Measurements from ENCODE around the gene NKD1. TPM values are rescaled to one million over a fixed set of nuclear protein-coding genes. Genes with fewer than 3 reads are reported as not detected.

Gene NKD1
- polyA plus RNA-seq, 3 donors = 0.01 TPM; not detected in 2

GRCh38 chr16:50602126-50602525, 53.9 kb downstream of the NKD1 start:
- no peak overlapping the region for H3K9ac ChIP-seq (ENCODE audit: insufficient read depth, low read length, poor library complexity, severe bottlenecking)
- intact Hi-C loops (cut with micrococcal nuclease) = no loop called here
- H2AFZ ChIP-seq (ENCODE audit: insufficient read depth, low read depth, low read length, poor library complexity, severe bottlenecking) = no peak overlapping the region
- H3K79me2 ChIP-seq (ENCODE audit: insufficient read depth, low read length) = no peaks in the 10 kb centered on the region
- Mint-ChIP-seq H3K4me1 (no peaks in the 10 kb centered on the region), H3K27ac (peak overlapping the region in 1 of 7 donors; percentile 35), H3K27me3 (ENCODE audit: low read depth in 3 of 3) (peaks cover 2 to 5% (median 3%) of the 10 kb centered on the region in 3 donors), H3K9me3 (peaks cover 0 to 2% (median 0%) of the 10 kb centered on the region in 7 donors), H3K36me3 (no peaks in the 10 kb centered on the region), H3K4me3 (no peak overlapping the region)
- no peak for DNase-seq
- H3K36me3 ChIP-seq (replicated peaks in 1 of 2; ENCODE audit: control insufficient read depth in 1 of 2, insufficient read depth in 2 of 2, low read length in 2 of 2) = no peaks in the 10 kb centered on the region
- H3K4me2 ChIP-seq (replicated peaks; ENCODE audit: extremely low read depth, low read length, poor library complexity, severe bottlenecking) = no peak overlapping the region
- H3K27me3 ChIP-seq (ENCODE audit: control insufficient read depth in 2 of 2, insufficient read depth in 2 of 2, low read length in 2 of 2) = no peaks in the 10 kb centered on the region
- 100% methylated on average over 3 of the region's 5 CpGs for WGBS (ENCODE audit: insufficient coverage)
- TF ChIP-seq CTCF (IDR thresholded peaks at IDR 0.05) = no peak
- H3K4me1 ChIP-seq (ENCODE audit: control insufficient read depth in 1 of 2, insufficient read depth in 2 of 2, low read length in 2 of 2) = no peaks in the 10 kb centered on the region
- no peak overlapping the region for H3K27ac ChIP-seq (ENCODE audit: low read depth in 1 of 2, low read length in 2 of 2)
- H3K9me3 ChIP-seq (replicated peaks in 1 of 2; ENCODE audit: control insufficient read depth in 1 of 2, insufficient read depth in 1 of 2, low read length in 2 of 2) = no peaks in the 10 kb centered on the region
- H3K4me3 ChIP-seq (replicated peaks in 1 of 3; ENCODE audit: low read depth in 2 of 3, low read length in 3 of 3) = no peak overlapping the region
- no peaks in the 10 kb centered on the region for H4K20me1 ChIP-seq (ENCODE audit: insufficient read depth, low read length)

- Mint-ChIP-seq H3K4me3 (no peak overlapping the region), H3K36me3 (no peaks in the 10 kb centered on the region), H3K27ac (peak overlapping the region in 1 of 7 donors; percentile 62), H3K9me3 (peaks cover 0 to 2% (median 0%) of the 10 kb centered on the region in 7 donors), H3K27me3 (ENCODE audit: low read depth in 3 of 3) (peaks cover 2 to 5% (median 3%) of the 10 kb centered on the region in 3 donors), H3K4me1 (no peaks in the 10 kb centered on the region)
- Histone ChIP-seq H3K4me1 (ENCODE audit: control insufficient read depth in 1 of 2, insufficient read depth in 2 of 2, low read length in 2 of 2) (no peaks in the 10 kb centered on the region), H3K9me3 (replicated peaks in 1 of 2; ENCODE audit: control insufficient read depth in 1 of 2, insufficient read depth in 1 of 2, low read length in 2 of 2) (no peaks in the 10 kb centered on the region), H3K27me3 (ENCODE audit: control insufficient read depth in 2 of 2, insufficient read depth in 2 of 2, low read length in 2 of 2) (no peaks in the 10 kb centered on the region), H3K4me3 (replicated peaks in 1 of 3; ENCODE audit: low read depth in 2 of 3, low read length in 3 of 3) (no peak overlapping the region), H3K4me2 (replicated peaks; ENCODE audit: extremely low read depth, low read length, poor library complexity, severe bottlenecking) (no peak overlapping the region), H2AFZ (ENCODE audit: insufficient read depth, low read depth, low read length, poor library complexity, severe bottlenecking) (no peak overlapping the region), H4K20me1 (ENCODE audit: insufficient read depth, low read length) (no peaks in the 10 kb centered on the region), H3K79me2 (ENCODE audit: insufficient read depth, low read length) (no peaks in the 10 kb centered on the region), H3K27ac (ENCODE audit: low read depth in 1 of 2, low read length in 2 of 2) (no peak overlapping the region), H3K36me3 (replicated peaks in 1 of 2; ENCODE audit: control insufficient read depth in 1 of 2, insufficient read depth in 2 of 2, low read length in 2 of 2) (no peaks in the 10 kb centered on the region), H3K9ac (ENCODE audit: insufficient read depth, low read length, poor library complexity, severe bottlenecking) (no peak overlapping the region)
- TF ChIP-seq CTCF (IDR thresholded peaks at IDR 0.05) = no peak
- intact Hi-C loops (cut with micrococcal nuclease) = no loop called here
- 51% methylated on average over 12 of the region's 14 CpGs for WGBS (ENCODE audit: insufficient coverage)
- DNase-seq = no peak
Observed at GRCh38 chr16:50602531-50603205, 54.5 kb downstream of the NKD1 start.
